GM19455 (cell line): ENCODE measurements around the gene KSR1.

Experiments
- ATAC-seq: cut with Tn5 transposase; IDR thresholded peaks from one replicate; pipeline ENCODE4 v1.9.1; 2021; ENCODE audit not compliant: unreplicated experiment

KSR1 gene

GRCh38 chr17:27473190-27473747 lies 17.0 kb downstream of the KSR1 start:
- ATAC-seq, result no peak

GRCh38 chr17:27473748-27474609 lies 17.7 kb downstream of the KSR1 start:
- peak; percentile 40 for ATAC-seq

DNA sequence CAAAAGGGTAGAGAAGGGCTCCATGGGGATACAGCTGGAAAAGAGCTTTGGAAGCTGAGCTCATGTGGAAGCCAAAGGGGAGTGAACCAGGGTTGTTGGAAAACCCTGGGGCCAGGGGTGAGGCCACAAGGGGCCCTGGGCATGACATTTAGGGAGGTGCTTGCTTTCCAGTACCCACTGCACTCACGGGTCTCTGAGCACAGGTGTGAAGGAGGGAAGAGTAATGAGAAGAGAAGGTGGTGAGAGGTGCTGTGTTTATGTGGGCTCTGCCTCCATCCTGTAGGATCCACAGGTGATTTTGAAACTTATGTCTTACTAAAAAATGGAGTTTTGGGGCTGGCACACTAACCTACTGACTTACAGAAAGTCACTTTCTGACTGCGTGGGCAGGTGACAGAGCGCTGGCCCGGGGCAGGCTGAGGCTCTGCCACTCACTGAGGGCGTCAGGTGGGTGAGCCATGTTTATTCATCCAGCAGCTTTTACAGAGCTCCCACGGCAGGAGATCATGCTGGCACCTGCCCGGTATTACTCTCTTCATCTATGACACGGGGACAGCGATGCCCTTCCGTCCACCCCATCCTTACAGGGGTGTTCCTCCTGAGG lies 18.9 kb downstream of the KSR1 start:
- no peak for ATAC-seq

GRCh38 chr17:27475981-27476895 lies 20.0 kb downstream of the KSR1 start:
- ATAC-seq, result no peak

- no peak for ATAC-seq
Observed at GRCh38 chr17:27477050-27477888, 21.0 kb downstream of the KSR1 start.

DNA sequence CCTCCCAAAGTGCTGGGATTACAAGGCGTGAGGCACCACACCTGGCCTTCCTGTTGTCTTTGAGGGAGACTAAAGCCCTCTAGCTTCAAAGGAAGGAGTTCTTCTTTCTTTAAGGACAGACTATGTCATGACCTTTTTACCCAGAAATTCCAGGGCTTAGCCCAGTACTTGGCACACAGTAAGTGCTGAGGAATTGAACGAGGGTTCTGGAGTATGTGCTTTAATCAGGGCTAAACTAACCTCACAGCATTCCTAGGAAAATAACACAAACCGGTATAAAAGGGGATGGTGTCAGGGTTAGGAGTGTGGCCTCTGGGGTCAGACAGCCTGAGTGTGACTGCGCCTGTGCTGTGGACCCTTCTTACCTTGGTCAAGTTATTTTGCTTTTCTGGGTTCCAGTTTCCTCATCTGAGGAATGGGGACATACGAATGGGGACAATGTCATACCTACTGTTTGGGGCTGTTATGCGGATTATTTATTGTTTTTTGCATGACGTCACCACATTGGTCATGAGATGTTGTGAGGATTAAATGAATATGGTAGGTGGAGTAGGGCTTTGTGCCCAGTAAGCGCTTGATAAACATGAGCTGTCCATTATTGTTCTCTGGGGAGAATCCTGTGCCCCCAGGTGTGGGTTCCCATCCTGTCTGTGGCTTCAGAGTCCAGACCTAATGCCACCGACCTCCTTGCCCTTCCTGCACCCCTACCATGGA lies 21.9 kb downstream of the KSR1 start:
- ATAC-seq, result no peak

- ATAC-seq, result no peak
Observed at GRCh38 chr17:27478901-27479538, 22.8 kb downstream of the KSR1 start.

DNA sequence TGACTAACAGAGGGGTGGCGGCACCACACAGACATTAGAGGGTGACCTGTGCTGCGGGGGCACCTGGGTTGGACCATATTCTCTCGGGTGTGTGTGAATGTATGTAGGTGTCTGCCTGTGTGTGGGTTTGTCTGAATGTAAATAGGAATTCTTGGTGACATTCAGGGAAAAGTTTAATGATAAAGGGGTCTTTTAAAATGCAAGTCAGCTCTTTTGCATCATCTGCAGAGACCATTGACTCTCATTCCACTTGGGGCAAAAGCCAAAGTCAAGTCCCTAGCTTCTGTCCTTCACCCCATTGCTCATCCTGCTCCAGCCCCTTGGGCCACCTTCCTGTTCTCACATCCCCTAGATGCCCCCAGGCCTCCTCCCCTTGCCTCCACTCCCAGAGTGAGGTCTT lies 23.6 kb downstream of the KSR1 start:
- ATAC-seq, result no peak

DNA sequence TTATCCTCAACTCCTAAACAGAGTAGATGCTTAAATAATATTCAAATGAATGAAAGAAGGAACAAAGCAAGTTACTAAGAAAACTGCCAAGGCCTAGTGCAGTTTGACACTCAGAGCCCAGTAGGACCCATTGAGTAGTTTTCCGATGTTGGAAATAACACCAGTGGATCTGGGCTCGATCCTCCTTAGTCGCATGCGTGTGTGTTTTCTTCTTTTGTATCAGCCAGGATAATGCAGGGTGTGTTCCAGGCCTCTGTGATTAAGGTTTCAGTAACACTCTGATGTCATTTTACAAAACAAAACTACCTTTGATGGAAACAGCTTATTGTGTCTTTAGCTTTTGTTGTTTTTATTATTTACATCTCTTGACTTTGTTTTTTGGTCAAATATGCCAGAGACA lies 24.5 kb downstream of the KSR1 start:
- ATAC-seq, result no peak

- no peak for ATAC-seq
Observed at GRCh38 chr17:27481327-27481726, 25.1 kb downstream of the KSR1 start.

DNA sequence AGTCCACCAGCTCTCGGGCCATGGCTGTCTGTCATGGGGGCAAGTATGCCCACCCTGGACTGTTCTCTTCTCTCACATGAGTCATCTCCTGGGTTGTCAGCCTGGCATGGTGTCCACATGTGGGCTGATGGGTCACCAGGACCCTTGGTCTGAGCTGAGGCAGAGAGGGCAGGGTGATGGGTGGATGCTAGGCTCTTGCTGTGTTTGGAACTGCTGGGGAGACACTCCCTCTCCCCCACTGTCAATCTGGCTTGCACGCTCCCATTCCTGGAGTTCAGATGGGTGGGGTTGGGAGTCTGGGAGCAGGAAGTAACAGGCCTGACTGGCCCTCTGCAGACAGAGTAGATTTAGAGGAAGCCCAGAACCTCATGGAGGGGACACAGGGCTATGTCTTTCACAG lies 28.9 kb downstream of the KSR1 start:
- no peak for ATAC-seq

GRCh38 chr17:27485716-27486495 lies 29.7 kb downstream of the KSR1 start:
- ATAC-seq, result no peak

DNA sequence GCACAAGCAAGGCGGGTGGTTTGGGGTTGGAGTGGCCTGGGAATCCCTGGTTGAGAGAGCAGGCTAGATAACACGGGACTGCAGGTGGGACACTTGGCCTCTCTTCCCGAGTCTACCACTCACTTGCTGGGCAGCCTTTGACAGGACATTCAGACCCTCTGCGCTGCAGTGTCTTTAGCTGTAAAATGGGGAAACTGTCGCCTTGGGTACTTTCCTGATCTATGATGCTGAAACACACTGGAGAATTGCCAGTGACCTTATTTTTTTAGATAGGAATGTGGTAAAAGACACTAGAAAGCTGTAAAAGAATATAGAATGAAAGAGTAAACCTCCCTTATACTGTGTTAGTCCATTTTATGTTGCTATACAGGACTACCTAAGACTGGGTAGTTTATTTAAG lies 30.5 kb downstream of the KSR1 start:
- ATAC-seq, result no peak

DNA sequence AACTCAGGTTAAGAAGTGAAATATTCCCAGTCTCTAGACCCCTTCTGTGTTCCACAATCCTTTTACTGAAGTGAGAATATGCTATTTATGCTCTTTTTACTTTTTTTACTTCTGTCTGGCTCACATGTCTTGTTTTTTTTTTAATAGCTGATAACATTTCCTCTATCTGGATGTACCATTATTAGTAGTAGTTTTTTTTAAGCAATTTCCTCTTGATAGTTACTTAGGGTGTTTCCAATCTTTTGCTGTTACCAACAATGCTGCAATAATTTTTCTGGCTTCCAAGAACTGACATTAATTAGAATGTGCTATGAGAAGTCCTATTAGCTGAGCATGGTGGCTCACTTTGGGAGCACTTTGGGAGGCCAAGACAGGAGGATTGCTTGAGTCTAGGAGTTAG lies 32.0 kb downstream of the KSR1 start:
- no peak for ATAC-seq

GRCh38 chr17:27489045-27489715 lies 32.9 kb downstream of the KSR1 start:
- no peak for ATAC-seq

GRCh38 chr17:27490391-27490790 lies 34.1 kb downstream of the KSR1 start:
- no peak for ATAC-seq

DNA sequence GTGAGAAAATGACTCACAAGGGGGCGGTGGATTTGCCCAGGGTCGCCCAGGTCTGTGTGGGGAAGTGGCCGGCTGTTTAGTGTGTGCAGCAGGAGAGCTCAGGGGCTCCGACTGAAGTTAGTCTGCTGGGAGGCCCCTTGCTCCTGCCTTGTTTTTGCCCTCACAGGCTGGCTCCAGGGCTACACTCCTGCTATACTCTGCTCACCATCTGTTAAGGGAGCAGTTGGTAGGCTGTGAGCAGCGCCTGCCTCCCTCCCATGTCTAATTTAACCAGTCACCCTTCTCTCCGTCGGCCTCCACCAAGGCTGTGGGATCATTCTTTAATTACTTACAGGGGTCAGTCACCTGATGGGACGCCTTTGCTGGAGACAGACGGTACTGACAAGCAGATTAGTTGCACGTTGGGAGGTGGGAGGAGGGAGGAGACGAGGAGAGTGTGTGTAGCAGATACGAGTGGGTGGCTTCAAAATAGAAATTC lies 35.5 kb downstream of the KSR1 start:
- ATAC-seq, result no peak

GRCh38 chr17:27492470-27492869 lies 36.2 kb downstream of the KSR1 start:
- ATAC-seq, result no peak
